Right lobe of liver (tissue), 6 donors: ENCODE results near the gene STH. TPM values are rescaled to one million over a fixed set of nuclear protein-coding genes. Genes with fewer than 3 reads are reported as not detected.

Experiments
- ATAC-seq, 4 donors: fragments of 200-7000 bp; cut with Tn5 transposase; one replicate each; pipeline ENCODE4 v1.9.1; 2020; ENCODE audit warnings: mild to moderate bottlenecking in 4 of 4, moderate library complexity in 4 of 4
- DNase-seq, 3 donors: peaks; one replicate each; pipeline ENCODE4 v3.0.0-alpha.2; 2020
- H3K27ac ChIP-seq, 3 donors: fragments of 200-600 bp; one replicate each; pipeline ENCODE4 v1.8.0; 2022
- H3K27me3 ChIP-seq, 2 donors: fragments of 200-600 bp; one replicate each; pipeline ENCODE4 v1.8.0; 2022
- H3K36me3 ChIP-seq, 4 donors: fragments of 200-600 bp; sonication (generic) in 1 of 4; one replicate each; pipeline versions ENCODE4 v1.5.1 to v1.8.0; 2017 to 2022; ENCODE audit warnings: control low read depth in 1 of 4
- H3K4me1 ChIP-seq, 4 donors: fragments of 200-600 bp; sonication (generic) in 1 of 4; one replicate each; pipeline versions ENCODE4 v1.5.1 to v1.8.0; 2017 to 2022; ENCODE audit warnings: control low read depth in 1 of 4
- H3K4me3 ChIP-seq, 3 donors: fragments of 200-600 bp; one replicate each; pipeline ENCODE4 v1.8.0; 2022
- H3K9me3 ChIP-seq, 4 donors: fragments of 200-600 bp; sonication (generic) in 1 of 4; one replicate each; pipeline versions ENCODE4 v1.5.1 to v1.8.0; 2017 to 2022; ENCODE audit warnings: control low read depth in 1 of 4
- CTCF ChIP-seq, 4 donors: fragments of 200-600 bp in 3 of 4; fragments of 450-650 bp in 1 of 4; IDR thresholded peaks; one replicate each; pipeline versions ENCODE4 v1.5.1 to v1.8.0; 2016 to 2022; ENCODE audit warnings: antibody characterized with exemption in 4 of 4, mild to moderate bottlenecking in 2 of 4
- POLR2A ChIP-seq: fragments of 450-650 bp; IDR thresholded peaks from one replicate; pipeline ENCODE4 v1.6.1; 2017; ENCODE audit warnings: antibody characterized with exemption, mild to moderate bottlenecking
- WGBS: methylation state at CpG from one replicate; pipeline ENCODE4 v1.1.6; 2018; ENCODE audit warnings: low coverage, low lambda C conversion rate; ENCODE audit not compliant: insufficient coverage; ENCODE audit errors: missing lambda C conversion rate; 5-methylcytosine and 5-hydroxymethylcytosine counted together
- intact Hi-C, 2 donors: fragments of 100-400 bp; cut with DNase I; formaldehyde crosslinking; loops; one replicate each; pipeline versions ENCODE4 v1.11.2 to v1.14.1; 2022
- total RNA-seq, 6 experiments: library from RNA; depleted of rRNA in 2 of 6; stranded (reverse); fragments of >200 nt in 2 of 6; fragmentation: NEBNext Ultra II Directional in 3 of 6; extraction: Animal tissue kit (Norgen Biotek cat#: 25700) in 3 of 6; gene quantifications; one replicate each; pipeline versions ENCODE4 v1.1.0 to v1.2.4, GENCODE V29; 2016 to 2023
- donor health status: DM: no; HTN: yes; CAD: no.
- donor health status: DM: no; HTN: no; CAD: no.
- donor health status: DM: no; HTN: no; CAD: no.
- donor health status: DM: no; HTN: yes; CAD: no.
- donor health status: DM: no; HTN: yes; CAD: no.

STH gene
- total RNA-seq, 6 experiments from 2014 or later: not detected

GRCh38 chr17:46007461-46007965 lies 8.5 kb downstream of the STH start:
- H3K36me3 ChIP-seq: no peaks in the 10 kb centered on the region
- intact Hi-C loops: loop anchor here in 1 of 2 donors (10.0 kb wide), 1 partner anchor 207 kb away; no protein-coding TSS in a partner anchor
- DNase-seq: no peak
- no peak overlapping the region for H3K27ac ChIP-seq
- H3K4me3 ChIP-seq: no peak overlapping the region
- no peaks in the 10 kb centered on the region for H3K9me3 ChIP-seq
- H3K4me1 ChIP-seq: peaks cover 0 to 14% (median 3%) of the 10 kb centered on the region in 4 donors
- no peak for TF ChIP-seq CTCF (IDR thresholded peaks at IDR 0.05)
- no peak for TF ChIP-seq POLR2A
- ATAC-seq: no peak
- WGBS: 95% methylated on average over 2 of the region's 2 CpGs
- H3K27me3 ChIP-seq: no peaks in the 10 kb centered on the region

GRCh38 chr17:46008591-46008990 lies 9.5 kb downstream of the STH start:
- Histone ChIP-seq H3K36me3 (no peaks in the 10 kb centered on the region), H3K4me1 (peaks cover 0 to 11% (median 2%) of the 10 kb centered on the region in 4 donors), H3K9me3 (no peaks in the 10 kb centered on the region), H3K4me3 (no peak overlapping the region), H3K27me3 (no peaks in the 10 kb centered on the region), H3K27ac (no peak overlapping the region)
- TF ChIP-seq CTCF (IDR thresholded peaks at IDR 0.05) (no peak), POLR2A (no peak)
- ATAC-seq (no peak), DNase-seq (no peak)
- intact Hi-C loops: loop anchor here in 1 of 2 donors (10.0 kb wide), 1 partner anchor 206 kb away; no protein-coding TSS in a partner anchor
- 76% methylated on average over 3 of the region's 9 CpGs for WGBS

GRCh38 chr17:46009681-46010596 lies 10.9 kb downstream of the STH start:
- intact Hi-C loops: loop anchor here in 1 of 2 donors (10.0 kb wide), 1 partner anchor 205 kb away; no protein-coding TSS in a partner anchor
- Histone ChIP-seq H3K36me3 (no peaks in the 10 kb centered on the region), H3K4me3 (no peak overlapping the region), H3K9me3 (no peaks in the 10 kb centered on the region), H3K27ac (no peak overlapping the region), H3K27me3 (no peaks in the 10 kb centered on the region), H3K4me1 (no peaks in the 10 kb centered on the region)
- no peak for DNase-seq
- WGBS: 70% methylated on average over 11 of the region's 33 CpGs
- no peak for ATAC-seq
- TF ChIP-seq CTCF (IDR thresholded peaks at IDR 0.05) (no peak), POLR2A (no peak)

GRCh38 chr17:46010597-46011186 lies 11.6 kb downstream of the STH start:
- no peaks in the 10 kb centered on the region for H3K4me1 ChIP-seq
- ATAC-seq: no peak
- WGBS: 80% methylated on average over 1 of the region's 16 CpGs
- no peak for TF ChIP-seq POLR2A
- no peak for TF ChIP-seq CTCF (IDR thresholded peaks at IDR 0.05)
- H3K36me3 ChIP-seq: no peaks in the 10 kb centered on the region
- H3K27ac ChIP-seq: no peak overlapping the region
- H3K9me3 ChIP-seq: no peaks in the 10 kb centered on the region
- H3K27me3 ChIP-seq: no peaks in the 10 kb centered on the region
- no peak for DNase-seq
- intact Hi-C loops: no loop called here
- no peak overlapping the region for H3K4me3 ChIP-seq
